Upper lobe of right lung (tissue), 1 donor: ENCODE measurements around the gene EVA1C. TPM values are rescaled to one million over a fixed set of nuclear protein-coding genes. Genes with fewer than 3 reads are reported as not detected.
A peak's percentile ranks its signal among the peaks of the same experiment; 100 is the strongest.
"Not testable (repeated sequence)": the region's sequence is repeated elsewhere in the genome, so short reads cannot be mapped to it uniquely, and the experiment has no call there.

Source experiments
- ATAC-seq: fragments of 200-7000 bp; cut with Tn5 transposase; one replicate; pipeline ENCODE4 v1.9.1; 2020; ENCODE audit warnings: mild to moderate bottlenecking, moderate library complexity
- DNase-seq: peaks from one replicate; pipeline ENCODE4 v3.0.0-alpha.2; 2020
- H3K27ac ChIP-seq: fragments of 200-600 bp; one replicate; pipeline ENCODE4 v1.8.0; 2022
- H3K27me3 ChIP-seq: fragments of 200-600 bp; one replicate; pipeline ENCODE4 v1.8.0; 2022; ENCODE audit warnings: mild to moderate bottlenecking
- H3K36me3 ChIP-seq: fragments of 200-600 bp; one replicate; pipeline ENCODE4 v1.8.0; 2022
- H3K4me1 ChIP-seq: fragments of 200-600 bp; one replicate; pipeline ENCODE4 v1.8.0; 2022
- H3K4me3 ChIP-seq: fragments of 200-600 bp; one replicate; pipeline ENCODE4 v1.8.0; 2022; ENCODE audit warnings: mild to moderate bottlenecking
- H3K9me3 ChIP-seq: fragments of 200-600 bp; one replicate; pipeline ENCODE4 v1.8.0; 2022
- CTCF ChIP-seq: fragments of 200-600 bp; IDR thresholded peaks from one replicate; pipeline ENCODE4 v1.8.0; 2022; ENCODE audit warnings: antibody characterized with exemption
- intact Hi-C: fragments of 100-400 bp; cut with DNase I; formaldehyde crosslinking; loops from one replicate; pipeline ENCODE4 v1.11.0; 2022
- total RNA-seq: library from RNA; stranded (reverse); fragmentation: NEBNext Ultra II Directional; extraction: Animal tissue kit (Norgen Biotek cat#: 25700); gene quantifications from one replicate; pipeline ENCODE4 v1.2.1, GENCODE V29; 2021
- donor health status: DM: no; HTN: yes; CAD: no; lungs with severe emphysema.

EVA1C gene
- total RNA-seq, 1 donor from 2014 or later, result 55.4 TPM

DNA sequence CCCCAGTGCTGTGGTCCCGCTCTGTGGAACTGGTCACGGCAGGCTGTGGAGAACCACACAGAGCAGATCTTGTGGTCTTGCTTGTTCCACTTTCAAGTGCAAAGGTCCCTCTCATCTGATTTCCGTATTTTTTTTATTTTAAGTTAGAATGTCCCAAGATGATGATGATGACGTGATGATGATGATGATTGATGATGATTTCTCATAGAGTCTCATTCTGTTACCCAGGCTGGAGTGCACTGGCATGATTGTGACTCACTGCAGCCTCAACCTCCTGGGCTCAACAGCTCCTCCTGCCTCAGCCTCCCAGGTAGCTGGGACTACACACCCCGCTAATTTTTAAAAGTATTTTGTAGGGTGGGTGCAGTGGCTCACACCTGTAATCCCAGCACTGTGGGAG lies 12.2 kb downstream of the EVA1C start:
- intact Hi-C loops, result no loop called here

DNA sequence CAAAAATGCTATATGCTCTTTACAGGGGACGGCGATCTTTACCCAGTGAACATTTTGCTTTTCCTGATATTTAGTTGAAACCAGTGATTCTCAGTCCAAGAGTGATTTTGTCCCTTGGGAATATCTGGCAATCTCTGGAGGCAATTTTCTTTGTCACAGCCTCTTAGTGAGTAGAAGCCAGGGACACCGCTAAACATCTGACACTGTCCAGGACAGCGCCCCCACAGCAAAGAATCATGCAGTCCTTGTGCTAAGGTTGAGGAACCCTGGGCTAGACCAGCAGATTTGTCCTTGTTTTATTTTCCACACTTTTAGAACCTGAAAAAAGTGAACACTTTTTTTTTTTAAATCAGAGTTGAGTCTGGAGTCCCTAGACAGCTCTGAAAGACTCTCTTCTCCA lies 13.1 kb downstream of the EVA1C start:
- H3K27ac ChIP-seq, result no peak overlapping the region
- no peak overlapping the region for H3K4me3 ChIP-seq
- peaks cover 3% of the 10 kb centered on the region for H3K36me3 ChIP-seq
- intact Hi-C loops, result no loop called here
- no peaks in the 10 kb centered on the region for H3K4me1 ChIP-seq
- ATAC-seq (no peak), DNase-seq (no peak)
- peaks cover 5% of the 10 kb centered on the region for H3K9me3 ChIP-seq
- no peak for TF ChIP-seq CTCF
- no peaks in the 10 kb centered on the region for H3K27me3 ChIP-seq

More for the DNA sequence above, 12.2 kb downstream of the EVA1C start:
- ATAC-seq (no peak), DNase-seq (no peak)
- H3K4me3 ChIP-seq, result no peak overlapping the region
- H3K4me1 ChIP-seq, result no peaks in the 10 kb centered on the region
- peaks cover 5% of the 10 kb centered on the region for H3K9me3 ChIP-seq
- no peaks in the 10 kb centered on the region for H3K27me3 ChIP-seq
- H3K27ac ChIP-seq, result no peak overlapping the region
- no peak for TF ChIP-seq CTCF
- peaks cover 3% of the 10 kb centered on the region for H3K36me3 ChIP-seq

- TF ChIP-seq CTCF, result no peak
- Histone ChIP-seq H3K36me3 (peaks cover 3% of the 10 kb centered on the region), H3K27ac (no peak overlapping the region), H3K27me3 (no peaks in the 10 kb centered on the region), H3K9me3 (peaks cover 5% of the 10 kb centered on the region), H3K4me1 (no peaks in the 10 kb centered on the region), H3K4me3 (no peak overlapping the region)
- ATAC-seq (no peak), DNase-seq (no peak)
- intact Hi-C loops, result no loop called here
Observed at GRCh38 chr21:32426066-32426465, 13.6 kb downstream of the EVA1C start.

GRCh38 chr21:32426592-32427051 lies 14.1 kb downstream of the EVA1C start:
- ATAC-seq, result no peak
- Histone ChIP-seq H3K4me3 (no peak overlapping the region), H3K27me3 (no peaks in the 10 kb centered on the region)

DNA sequence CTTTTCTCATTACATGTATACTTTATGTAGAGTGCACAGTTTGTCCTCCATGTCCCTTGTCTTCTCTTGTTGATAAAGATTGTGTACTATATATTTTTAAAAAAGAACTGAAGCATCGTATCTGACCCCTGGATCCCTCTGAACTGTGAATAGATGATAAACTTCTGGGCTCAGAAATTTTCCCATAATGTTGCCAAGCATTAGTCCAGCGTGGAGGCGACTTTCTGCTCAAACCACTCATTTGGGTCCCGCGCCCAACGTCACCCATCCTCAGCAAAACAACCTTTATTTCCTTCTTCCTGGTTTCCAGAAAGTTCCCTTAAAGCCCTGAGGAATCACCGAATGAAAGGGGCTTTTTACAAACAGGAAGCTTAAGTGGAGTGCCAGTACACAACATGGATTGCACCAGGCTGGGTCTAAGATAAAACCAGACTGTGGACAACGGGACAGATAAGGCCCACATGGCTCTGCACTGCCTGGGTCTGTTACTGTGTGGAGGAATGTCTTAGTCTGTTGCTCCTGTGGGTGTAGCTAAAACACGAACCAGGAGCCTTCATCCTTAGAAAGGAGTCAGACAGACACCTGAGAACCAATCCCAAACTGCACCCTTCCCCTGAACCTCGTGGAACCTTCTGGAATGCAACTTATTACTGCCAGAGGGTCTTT lies 15.6 kb downstream of the EVA1C start:
- no peaks in the 10 kb centered on the region for H3K27me3 ChIP-seq
- ATAC-seq (no peak), DNase-seq (no peak)
- no peak overlapping the region for H3K4me3 ChIP-seq
- H3K4me1 ChIP-seq, result no peaks in the 10 kb centered on the region
- intact Hi-C loops, result no loop called here
- H3K27ac ChIP-seq, result no peak overlapping the region
- H3K9me3 ChIP-seq, result no peaks in the 10 kb centered on the region
- H3K36me3 ChIP-seq, result peaks cover 3% of the 10 kb centered on the region
- TF ChIP-seq CTCF, result no peak

More at GRCh38 chr21:32426592-32427051, 14.1 kb downstream of the EVA1C start:
- Histone ChIP-seq H3K4me1 (no peaks in the 10 kb centered on the region), H3K9me3 (peaks cover 5% of the 10 kb centered on the region), H3K27ac (no peak overlapping the region), H3K36me3 (peaks cover 3% of the 10 kb centered on the region)
- TF ChIP-seq CTCF, result no peak
- peak; percentile 20 for DNase-seq
- intact Hi-C loops, result no loop called here

DNA sequence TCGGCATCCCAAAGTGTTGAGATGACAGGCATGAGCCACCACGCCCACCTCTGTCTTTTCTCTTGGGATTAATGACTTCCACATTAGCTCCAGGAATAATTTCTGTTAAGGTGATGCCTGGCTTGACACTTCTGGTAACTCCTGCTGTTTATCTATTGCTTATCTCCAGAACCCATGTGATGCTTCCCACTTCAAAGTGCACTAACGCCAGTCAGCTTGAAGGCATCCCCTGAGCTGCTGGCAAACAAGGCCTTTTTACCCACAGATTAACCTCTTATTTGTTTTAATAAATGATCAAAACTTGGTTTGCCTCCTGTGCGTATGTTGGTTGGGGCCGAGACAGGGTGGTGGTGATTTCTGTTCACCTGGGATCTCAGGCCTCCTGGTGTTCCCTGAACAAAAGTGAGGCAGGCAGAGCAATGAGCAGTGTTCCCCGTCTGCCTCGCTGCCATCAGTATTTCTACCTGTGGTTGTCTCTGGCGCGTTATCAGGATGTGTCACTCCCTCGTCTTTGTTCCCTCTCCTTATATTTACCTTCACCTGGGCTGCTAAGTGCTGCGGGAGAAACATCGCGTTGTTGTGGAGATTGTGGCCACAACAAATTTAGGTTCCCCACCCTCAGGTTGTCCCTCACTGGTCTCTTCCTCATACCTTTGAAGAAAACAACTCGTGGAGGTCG lies 20.6 kb downstream of the EVA1C start:
- peak; percentile 35 for DNase-seq
- H3K4me3 ChIP-seq, intact Hi-C loops, H3K36me3 ChIP-seq, H3K4me1 ChIP-seq, H3K27ac ChIP-seq, H3K9me3 ChIP-seq, H3K27me3 ChIP-seq: not testable (repeated sequence)
- ATAC-seq, result peak; percentile 47
